ENCODE results near the gene MYO3B.

DNA sequence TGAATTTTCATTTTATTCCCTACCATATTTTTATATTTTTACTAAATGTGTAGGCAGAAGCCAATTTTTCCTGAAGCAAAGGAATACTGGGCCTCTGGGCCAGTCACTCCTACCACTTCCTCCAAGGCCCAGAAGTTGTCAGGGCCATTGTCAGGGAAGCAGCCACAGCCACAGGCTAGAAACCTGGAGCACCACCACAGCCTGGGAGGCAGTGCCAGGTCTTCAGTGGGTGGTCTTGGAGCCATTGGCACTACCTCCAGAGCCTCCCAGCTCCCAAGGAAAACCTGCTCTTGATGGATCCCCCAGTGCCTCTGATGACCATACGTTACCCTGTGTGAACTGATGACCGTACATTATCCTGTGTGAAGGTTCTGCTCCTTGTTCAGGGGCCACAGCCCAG, 401.6 kb downstream of the MYO3B start:
- TF ChIP-seq, protein P1, sequence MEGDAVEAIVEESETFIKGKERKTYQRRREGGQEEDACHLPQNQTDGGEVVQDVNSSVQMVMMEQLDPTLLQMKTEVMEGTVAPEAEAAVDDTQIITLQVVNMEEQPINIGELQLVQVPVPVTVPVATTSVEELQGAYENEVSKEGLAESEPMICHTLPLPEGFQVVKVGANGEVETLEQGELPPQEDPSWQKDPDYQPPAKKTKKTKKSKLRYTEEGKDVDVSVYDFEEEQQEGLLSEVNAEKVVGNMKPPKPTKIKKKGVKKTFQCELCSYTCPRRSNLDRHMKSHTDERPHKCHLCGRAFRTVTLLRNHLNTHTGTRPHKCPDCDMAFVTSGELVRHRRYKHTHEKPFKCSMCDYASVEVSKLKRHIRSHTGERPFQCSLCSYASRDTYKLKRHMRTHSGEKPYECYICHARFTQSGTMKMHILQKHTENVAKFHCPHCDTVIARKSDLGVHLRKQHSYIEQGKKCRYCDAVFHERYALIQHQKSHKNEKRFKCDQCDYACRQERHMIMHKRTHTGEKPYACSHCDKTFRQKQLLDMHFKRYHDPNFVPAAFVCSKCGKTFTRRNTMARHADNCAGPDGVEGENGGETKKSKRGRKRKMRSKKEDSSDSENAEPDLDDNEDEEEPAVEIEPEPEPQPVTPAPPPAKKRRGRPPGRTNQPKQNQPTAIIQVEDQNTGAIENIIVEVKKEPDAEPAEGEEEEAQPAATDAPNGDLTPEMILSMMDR (IDR thresholded peaks at IDR 0.05; ENCODE audit: control extremely low read depth in 1 of 3, insufficient read depth in 1 of 3, low read depth in 1 of 3, low read length in 3 of 3): no peak
- no peak for TF ChIP-seq HDAC2 (IDR thresholded peaks at IDR 0.05; ENCODE audit: borderline replicate concordance in 1 of 2, low read depth in 2 of 2, low read length in 2 of 2)
- TF ChIP-seq GTF2F1 (IDR thresholded peaks at IDR 0.05; ENCODE audit: borderline replicate concordance, low read depth, low read length): no peak
